CD4-positive, alpha-beta T cell treated with Interleukin-17A for 4 hours (primary cell): ENCODE results near the gene ALDH3B1.

Source experiments
- DNase-seq: peaks from one replicate; pipeline ENCODE4 v3.0.0-alpha.2; 2020; ENCODE audit warnings: mixed read lengths

Gene ALDH3B1

GRCh38 chr11:68032997-68033707 is 23.0 kb downstream of the ALDH3B1 start:
- DNase-seq, result no peak

- DNase-seq, result no peak
Measured at GRCh38 chr11:68033708-68034045, 23.6 kb downstream of the ALDH3B1 start.

- no peak for DNase-seq
Measured at GRCh38 chr11:68035266-68035876, 25.2 kb downstream of the ALDH3B1 start.

- DNase-seq, result no peak
Measured at GRCh38 chr11:68036141-68036716, 26.1 kb downstream of the ALDH3B1 start.

GRCh38 chr11:68036717-68037239 is 26.7 kb downstream of the ALDH3B1 start:
- peak; percentile 29 for DNase-seq

GRCh38 chr11:68037411-68038225 is 27.5 kb downstream of the ALDH3B1 start:
- DNase-seq, result no peak

- DNase-seq, result no peak
Measured at GRCh38 chr11:68038226-68038717, 28.1 kb downstream of the ALDH3B1 start.

GRCh38 chr11:68038718-68039525 is 28.8 kb downstream of the ALDH3B1 start, which contains the start of gene TCIRG1:
Gene TCIRG1 (plus strand): TSS chr11:68039025. CDS start chr11:68041272, 2,247 bp downstream.
- DNase-seq, result peak; percentile 82

GRCh38 chr11:68039526-68040086 is 29.5 kb downstream of the ALDH3B1 start:
- peak; percentile 15 for DNase-seq

GRCh38 chr11:68040101-68040956 is 30.2 kb downstream of the ALDH3B1 start:
- peak; percentile 57 for DNase-seq

GRCh38 chr11:68040957-68041591 is 30.9 kb downstream of the ALDH3B1 start:
- DNase-seq, result peak; percentile 1

GRCh38 chr11:68041617-68042218 is 31.6 kb downstream of the ALDH3B1 start:
- peak; percentile 2 for DNase-seq

GRCh38 chr11:68042219-68043028 is 32.3 kb downstream of the ALDH3B1 start:
- DNase-seq, result no peak

- no peak for DNase-seq
Measured at GRCh38 chr11:68043029-68043348, 32.9 kb downstream of the ALDH3B1 start.

- DNase-seq, result no peak
Measured at GRCh38 chr11:68043349-68044144, 33.4 kb downstream of the ALDH3B1 start.

- no peak for DNase-seq
Measured at GRCh38 chr11:68044145-68044813, 34.2 kb downstream of the ALDH3B1 start.

- no peak for DNase-seq
Measured at GRCh38 chr11:68044898-68045351, 34.8 kb downstream of the ALDH3B1 start.
